ENCODE data around the gene C4orf50. TPM values are rescaled to one million over a fixed set of nuclear protein-coding genes. Genes with fewer than 3 reads are reported as not detected.

C4orf50 gene
- total and polyA plus RNA-seq, 2 of the 13 experiments (the other 11 are each of a cell fraction or from before 2014, with no cell fraction given) = not detected

DNA sequence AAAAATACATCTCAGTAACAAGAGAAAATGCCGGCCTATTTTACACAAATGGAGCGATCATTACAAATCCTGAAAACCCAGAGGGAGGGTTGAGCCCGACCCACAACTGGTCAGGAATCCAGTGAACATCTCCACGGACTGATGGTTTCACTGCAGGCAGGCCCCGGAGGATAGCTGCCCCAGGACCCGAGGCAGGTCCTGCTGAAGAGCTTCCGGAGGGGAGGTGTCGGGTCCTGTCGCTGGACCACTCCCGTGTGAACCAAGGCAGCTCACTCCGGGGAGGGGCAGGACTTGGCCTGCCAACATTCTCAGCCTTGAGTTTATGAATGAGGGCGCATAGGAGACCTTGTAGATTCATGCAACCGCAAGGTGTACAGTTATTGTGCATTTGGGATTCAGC lies 120.6 kb downstream of the C4orf50 start:
- 3% methylated on average over 7 of the region's 13 CpGs for WGBS (ENCODE audit: low lambda C conversion rate)
- ChIA-PET POLR2A (no interaction called here), CTCF (ENCODE audit: low intra/inter-chr PET ratio, low total read pairs) (no interaction called here)
- Histone ChIP-seq H3K9ac (ENCODE audit: insufficient read depth, low read depth, low read length) (no peak overlapping the region), H3K4me2 (ENCODE audit: low read depth, low read length) (no peak overlapping the region), H3K4me1 (ENCODE audit: insufficient read depth, low read length) (no peaks in the 10 kb centered on the region), H3K79me2 (ENCODE audit: insufficient read depth, low read length) (no peaks in the 10 kb centered on the region), H2AFZ (ENCODE audit: low read length) (no peak overlapping the region), H3K27ac (ENCODE audit: extremely low read length, insufficient read depth, low read length) (no peak overlapping the region), H4K20me1 (ENCODE audit: insufficient read depth, low read length) (no peaks in the 10 kb centered on the region), H3K27me3 (ENCODE audit: control insufficient read depth in 1 of 2, insufficient read depth in 2 of 2, low read length in 2 of 2) (peaks cover 0 to 32% of the 10 kb centered on the region in 2 experiments; a peak in 2 of 5 replicates), H3K9me3 (ENCODE audit: low read length) (no peaks in the 10 kb centered on the region), H3K36me3 (replicated peaks in 1 of 2; ENCODE audit: control insufficient read depth in 1 of 2, insufficient read depth in 2 of 2, low read length in 2 of 2) (no peaks in the 10 kb centered on the region), H3K4me3 (replicated peaks in 1 of 3; ENCODE audit: insufficient read depth in 1 of 3, low read depth in 2 of 3, low read length in 3 of 3) (no peak overlapping the region)
- intact Hi-C loops (cut with micrococcal nuclease; ENCODE audit: unreplicated experiment) = loop anchor here (5.0 kb wide), 1 partner anchor 285 kb away; no protein-coding TSS in a partner anchor
- DNase-seq (ENCODE audit: low spot score) (no peak), FAIRE-seq (no peak), ATAC-seq (no peak)
- TF ChIP-seq HOXA9 (CRISPR knock-in tag; IDR thresholded peaks at IDR 0.05; ENCODE audit: borderline replicate concordance) (no peak), ZNF776 (CRISPR knock-in tag; IDR thresholded peaks at IDR 0.05) (no peak), NFYC (CRISPR knock-in tag; IDR thresholded peaks at IDR 0.05) (no peak)
- BruUV-seq (replicated peaks) = no TSS peak
- in situ Hi-C loops (cut with HindIII; ENCODE audit: extremely low pct_ligation_motif_present, low pct_unique_long_range_greater_than_20kb) = no loop called here

DNA sequence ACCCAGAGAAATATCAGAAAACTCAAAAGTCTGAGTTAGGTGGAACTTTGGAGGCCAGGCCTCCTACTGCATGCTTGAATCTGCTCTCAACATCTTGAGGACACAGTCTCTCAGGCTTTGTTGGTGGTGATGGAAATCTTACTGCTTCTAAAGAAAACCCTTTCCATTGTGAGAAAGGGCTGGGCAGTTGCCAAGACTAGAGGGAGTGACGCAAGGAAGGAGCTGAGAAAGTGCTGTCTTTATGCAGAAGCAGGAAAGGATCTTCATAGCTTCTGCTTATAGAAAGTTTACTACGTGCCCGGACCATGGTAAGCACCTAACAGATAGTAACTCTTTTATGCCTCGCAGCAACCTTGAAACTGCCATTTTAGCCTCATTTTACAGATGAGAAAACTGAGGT lies 122.9 kb downstream of the C4orf50 start:
- Histone ChIP-seq H3K79me2 (ENCODE audit: insufficient read depth, low read length) (no peaks in the 10 kb centered on the region), H3K36me3 (replicated peaks in 1 of 2; ENCODE audit: control insufficient read depth in 1 of 2, insufficient read depth in 2 of 2, low read length in 2 of 2) (no peaks in the 10 kb centered on the region), H3K27me3 (ENCODE audit: control insufficient read depth in 1 of 2, insufficient read depth in 2 of 2, low read length in 2 of 2) (peaks cover 0 to 19% of the 10 kb centered on the region in 2 experiments; a peak in 1 of 5 replicates), H3K9me3 (ENCODE audit: low read length) (no peaks in the 10 kb centered on the region), H4K20me1 (ENCODE audit: insufficient read depth, low read length) (no peaks in the 10 kb centered on the region), H3K4me3 (replicated peaks in 1 of 3; ENCODE audit: insufficient read depth in 1 of 3, low read depth in 2 of 3, low read length in 3 of 3) (no peak overlapping the region), H2AFZ (ENCODE audit: low read length) (no peak overlapping the region), H3K4me2 (ENCODE audit: low read depth, low read length) (no peak overlapping the region), H3K9ac (ENCODE audit: insufficient read depth, low read depth, low read length) (no peak overlapping the region), H3K4me1 (ENCODE audit: insufficient read depth, low read length) (no peaks in the 10 kb centered on the region), H3K27ac (ENCODE audit: extremely low read length, insufficient read depth, low read length) (no peak overlapping the region)
- no peak for FAIRE-seq
- TF ChIP-seq ZNF605 (CRISPR knock-in tag; IDR thresholded peaks at IDR 0.05) (no peak), IKZF1 (IDR thresholded peaks at IDR 0.05) (no peak), RNF2 (conservative IDR thresholded peaks at IDR 0.05; ENCODE audit: low read depth) (no peak), IKZF4 (CRISPR knock-in tag; IDR thresholded peaks at IDR 0.05; ENCODE audit: borderline replicate concordance, low read depth, not compliant biosample characterization) (no peak), CHCHD3 (CRISPR knock-in tag; IDR thresholded peaks at IDR 0.05) (no peak), ZKSCAN8 (CRISPR knock-in tag; IDR thresholded peaks at IDR 0.05; ENCODE audit: borderline replicate concordance) (no peak), MBD4 (IDR thresholded peaks at IDR 0.05; ENCODE audit: borderline replicate concordance, low read length) (no peak), BHLHE40 (IDR thresholded peaks at IDR 0.05; ENCODE audit: low read length) (no peak)
- TF ChIP-seq, protein P1, sequence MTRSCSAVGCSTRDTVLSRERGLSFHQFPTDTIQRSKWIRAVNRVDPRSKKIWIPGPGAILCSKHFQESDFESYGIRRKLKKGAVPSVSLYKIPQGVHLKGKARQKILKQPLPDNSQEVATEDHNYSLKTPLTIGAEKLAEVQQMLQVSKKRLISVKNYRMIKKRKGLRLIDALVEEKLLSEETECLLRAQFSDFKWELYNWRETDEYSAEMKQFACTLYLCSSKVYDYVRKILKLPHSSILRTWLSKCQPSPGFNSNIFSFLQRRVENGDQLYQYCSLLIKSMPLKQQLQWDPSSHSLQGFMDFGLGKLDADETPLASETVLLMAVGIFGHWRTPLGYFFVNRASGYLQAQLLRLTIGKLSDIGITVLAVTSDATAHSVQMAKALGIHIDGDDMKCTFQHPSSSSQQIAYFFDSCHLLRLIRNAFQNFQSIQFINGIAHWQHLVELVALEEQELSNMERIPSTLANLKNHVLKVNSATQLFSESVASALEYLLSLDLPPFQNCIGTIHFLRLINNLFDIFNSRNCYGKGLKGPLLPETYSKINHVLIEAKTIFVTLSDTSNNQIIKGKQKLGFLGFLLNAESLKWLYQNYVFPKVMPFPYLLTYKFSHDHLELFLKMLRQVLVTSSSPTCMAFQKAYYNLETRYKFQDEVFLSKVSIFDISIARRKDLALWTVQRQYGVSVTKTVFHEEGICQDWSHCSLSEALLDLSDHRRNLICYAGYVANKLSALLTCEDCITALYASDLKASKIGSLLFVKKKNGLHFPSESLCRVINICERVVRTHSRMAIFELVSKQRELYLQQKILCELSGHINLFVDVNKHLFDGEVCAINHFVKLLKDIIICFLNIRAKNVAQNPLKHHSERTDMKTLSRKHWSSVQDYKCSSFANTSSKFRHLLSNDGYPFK (CRISPR knock-in tag; IDR thresholded peaks at IDR 0.05; ENCODE audit: borderline replicate concordance) = no peak
- TF ChIP-seq, protein P2, sequence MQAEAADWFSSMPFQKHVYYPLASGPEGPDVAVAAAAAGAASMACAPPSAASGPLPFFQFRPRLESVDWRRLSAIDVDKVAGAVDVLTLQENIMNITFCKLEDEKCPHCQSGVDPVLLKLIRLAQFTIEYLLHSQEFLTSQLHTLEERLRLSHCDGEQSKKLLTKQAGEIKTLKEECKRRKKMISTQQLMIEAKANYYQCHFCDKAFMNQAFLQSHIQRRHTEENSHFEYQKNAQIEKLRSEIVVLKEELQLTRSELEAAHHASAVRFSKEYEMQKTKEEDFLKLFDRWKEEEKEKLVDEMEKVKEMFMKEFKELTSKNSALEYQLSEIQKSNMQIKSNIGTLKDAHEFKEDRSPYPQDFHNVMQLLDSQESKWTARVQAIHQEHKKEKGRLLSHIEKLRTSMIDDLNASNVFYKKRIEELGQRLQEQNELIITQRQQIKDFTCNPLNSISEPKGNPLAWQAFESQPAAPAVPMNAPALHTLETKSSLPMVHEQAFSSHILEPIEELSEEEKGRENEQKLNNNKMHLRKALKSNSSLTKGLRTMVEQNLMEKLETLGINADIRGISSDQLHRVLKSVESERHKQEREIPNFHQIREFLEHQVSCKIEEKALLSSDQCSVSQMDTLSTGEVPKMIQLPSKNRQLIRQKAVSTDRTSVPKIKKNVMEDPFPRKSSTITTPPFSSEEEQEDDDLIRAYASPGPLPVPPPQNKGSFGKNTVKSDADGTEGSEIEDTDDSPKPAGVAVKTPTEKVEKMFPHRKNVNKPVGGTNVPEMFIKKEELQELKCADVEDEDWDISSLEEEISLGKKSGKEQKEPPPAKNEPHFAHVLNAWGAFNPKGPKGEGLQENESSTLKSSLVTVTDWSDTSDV (CRISPR knock-in tag; IDR thresholded peaks at IDR 0.05) = no peak
- ChIA-PET CTCF (ENCODE audit: low intra/inter-chr PET ratio, low total read pairs) (no interaction called here), POLR2A (no interaction called here)
- intact Hi-C loops (cut with micrococcal nuclease; ENCODE audit: unreplicated experiment) = loop anchor here (5.0 kb wide), 1 partner anchor 287 kb away; no protein-coding TSS in a partner anchor
- 23% methylated on average over 4 of the region's 4 CpGs for WGBS (ENCODE audit: low lambda C conversion rate)
- ATAC-seq = no peak
- DNase-seq (ENCODE audit: low spot score) = no peak
- BruUV-seq (replicated peaks) = no TSS peak
- in situ Hi-C loops (cut with HindIII; ENCODE audit: extremely low pct_ligation_motif_present, low pct_unique_long_range_greater_than_20kb) = no loop called here

All from HepG2 (cell line).